Measurements from ENCODE around the gene CCSER1. TPM values are rescaled to one million over a fixed set of nuclear protein-coding genes. Genes with fewer than 3 reads are reported as not detected.

Gene CCSER1
- total and polyA plus RNA-seq, 2 experiments from 2014 or later: 2.9 to 3.4 TPM

- TF ChIP-seq, protein P1, sequence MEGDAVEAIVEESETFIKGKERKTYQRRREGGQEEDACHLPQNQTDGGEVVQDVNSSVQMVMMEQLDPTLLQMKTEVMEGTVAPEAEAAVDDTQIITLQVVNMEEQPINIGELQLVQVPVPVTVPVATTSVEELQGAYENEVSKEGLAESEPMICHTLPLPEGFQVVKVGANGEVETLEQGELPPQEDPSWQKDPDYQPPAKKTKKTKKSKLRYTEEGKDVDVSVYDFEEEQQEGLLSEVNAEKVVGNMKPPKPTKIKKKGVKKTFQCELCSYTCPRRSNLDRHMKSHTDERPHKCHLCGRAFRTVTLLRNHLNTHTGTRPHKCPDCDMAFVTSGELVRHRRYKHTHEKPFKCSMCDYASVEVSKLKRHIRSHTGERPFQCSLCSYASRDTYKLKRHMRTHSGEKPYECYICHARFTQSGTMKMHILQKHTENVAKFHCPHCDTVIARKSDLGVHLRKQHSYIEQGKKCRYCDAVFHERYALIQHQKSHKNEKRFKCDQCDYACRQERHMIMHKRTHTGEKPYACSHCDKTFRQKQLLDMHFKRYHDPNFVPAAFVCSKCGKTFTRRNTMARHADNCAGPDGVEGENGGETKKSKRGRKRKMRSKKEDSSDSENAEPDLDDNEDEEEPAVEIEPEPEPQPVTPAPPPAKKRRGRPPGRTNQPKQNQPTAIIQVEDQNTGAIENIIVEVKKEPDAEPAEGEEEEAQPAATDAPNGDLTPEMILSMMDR (conservative IDR thresholded peaks at IDR 0.05; ENCODE audit: low read depth in 2 of 2): no peak
- TF ChIP-seq ZNF114 (CRISPR knock-in tag; IDR thresholded peaks at IDR 0.05): no peak
- no peak for TF ChIP-seq CREB1 (CRISPR knock-in tag; IDR thresholded peaks at IDR 0.05; ENCODE audit: low read depth)
These were observed 368.0 kb downstream of the CCSER1 start (continued) for GRCh38 chr4:90495211-90495610.

GRCh38 chr4:90495936-90496335, 368.7 kb downstream of the CCSER1 start:
- Histone ChIP-seq H3K27ac (ENCODE audit: low read depth) (no peak overlapping the region), H2AFZ (no peak overlapping the region), H3K79me2 (replicated peaks; ENCODE audit: insufficient read depth) (no peaks in the 10 kb centered on the region), H3K4me1 (ENCODE audit: insufficient read depth) (no peaks in the 10 kb centered on the region), H3K36me3 (ENCODE audit: insufficient read depth) (peaks cover 8% of the 10 kb centered on the region), H3K27me3 (ENCODE audit: insufficient read depth) (no peaks in the 10 kb centered on the region), H3K9me2 (ENCODE audit: insufficient read depth) (no peaks in the 10 kb centered on the region), H4K20me1 (replicated peaks; ENCODE audit: insufficient read depth) (no peaks in the 10 kb centered on the region), H3K4me3 (no peak overlapping the region), H3F3A (replicated peaks; ENCODE audit: low read depth) (no peaks in the 10 kb centered on the region), H3K4me2 (no peak overlapping the region)
- Mint-ChIP-seq H3K27ac (no peak overlapping the region), H3K4me3 (no peak overlapping the region), H3K9me3 (peaks cover 23% of the 10 kb centered on the region; the same call in 2 of the 3 replicates), H3K36me3 (ENCODE audit: low read depth) (peaks cover 7% of the 10 kb centered on the region; the same call in 2 of the 3 replicates), H3K27me3 (ENCODE audit: insufficient read depth, low read depth, poor library complexity) (no peaks in the 10 kb centered on the region), H3K4me1 (no peaks in the 10 kb centered on the region)
- no peak for ATAC-seq
- DNase-seq (ENCODE audit: low spot score): no peak
- TF ChIP-seq JUNB (IDR thresholded peaks at IDR 0.05; ENCODE audit: unreplicated experiment): no peak
- TF ChIP-seq CREB1 (CRISPR knock-in tag; IDR thresholded peaks at IDR 0.05; ENCODE audit: low read depth): no peak
- TF ChIP-seq, protein P2, sequence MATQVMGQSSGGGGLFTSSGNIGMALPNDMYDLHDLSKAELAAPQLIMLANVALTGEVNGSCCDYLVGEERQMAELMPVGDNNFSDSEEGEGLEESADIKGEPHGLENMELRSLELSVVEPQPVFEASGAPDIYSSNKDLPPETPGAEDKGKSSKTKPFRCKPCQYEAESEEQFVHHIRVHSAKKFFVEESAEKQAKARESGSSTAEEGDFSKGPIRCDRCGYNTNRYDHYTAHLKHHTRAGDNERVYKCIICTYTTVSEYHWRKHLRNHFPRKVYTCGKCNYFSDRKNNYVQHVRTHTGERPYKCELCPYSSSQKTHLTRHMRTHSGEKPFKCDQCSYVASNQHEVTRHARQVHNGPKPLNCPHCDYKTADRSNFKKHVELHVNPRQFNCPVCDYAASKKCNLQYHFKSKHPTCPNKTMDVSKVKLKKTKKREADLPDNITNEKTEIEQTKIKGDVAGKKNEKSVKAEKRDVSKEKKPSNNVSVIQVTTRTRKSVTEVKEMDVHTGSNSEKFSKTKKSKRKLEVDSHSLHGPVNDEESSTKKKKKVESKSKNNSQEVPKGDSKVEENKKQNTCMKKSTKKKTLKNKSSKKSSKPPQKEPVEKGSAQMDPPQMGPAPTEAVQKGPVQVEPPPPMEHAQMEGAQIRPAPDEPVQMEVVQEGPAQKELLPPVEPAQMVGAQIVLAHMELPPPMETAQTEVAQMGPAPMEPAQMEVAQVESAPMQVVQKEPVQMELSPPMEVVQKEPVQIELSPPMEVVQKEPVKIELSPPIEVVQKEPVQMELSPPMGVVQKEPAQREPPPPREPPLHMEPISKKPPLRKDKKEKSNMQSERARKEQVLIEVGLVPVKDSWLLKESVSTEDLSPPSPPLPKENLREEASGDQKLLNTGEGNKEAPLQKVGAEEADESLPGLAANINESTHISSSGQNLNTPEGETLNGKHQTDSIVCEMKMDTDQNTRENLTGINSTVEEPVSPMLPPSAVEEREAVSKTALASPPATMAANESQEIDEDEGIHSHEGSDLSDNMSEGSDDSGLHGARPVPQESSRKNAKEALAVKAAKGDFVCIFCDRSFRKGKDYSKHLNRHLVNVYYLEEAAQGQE (IDR thresholded peaks at IDR 0.05; ENCODE audit: unreplicated experiment): no peak
- no peak for TF ChIP-seq EZH2 (IDR thresholded peaks at IDR 0.05; ENCODE audit: low read depth, unreplicated experiment)
- TF ChIP-seq NANOG (IDR thresholded peaks at IDR 0.05; ENCODE audit: borderline replicate concordance): no peak
- no peak for TF ChIP-seq ZNF462 (CRISPR knock-in tag; IDR thresholded peaks at IDR 0.05)
- TF ChIP-seq ZNF331 (CRISPR knock-in tag; IDR thresholded peaks at IDR 0.05; ENCODE audit: low read depth): no peak
- no peak for TF ChIP-seq EZH2phosphoT487 (IDR thresholded peaks at IDR 0.05; ENCODE audit: unreplicated experiment)
- TF ChIP-seq, protein P1 (conservative IDR thresholded peaks at IDR 0.05; ENCODE audit: low read depth in 2 of 2): no peak
